T-cell (primary cell): ENCODE measurements around the gene USP21. TPM values are rescaled to one million over a fixed set of nuclear protein-coding genes. Genes with fewer than 3 reads are reported as not detected.

Experiments
- ATAC-seq, 4 experiments: fragments of 200-7000 bp in 3 of 4; fragments of 150-1000 bp in 1 of 4; cut with Tn5 transposase; replicated peaks in 1 of 4; 1 replicate in 3 of 4; 2 replicates in 1 of 4; pipeline ENCODE4 v1.10.0; 2021; ENCODE audit warnings: moderate library complexity in 3 of 4, mild to moderate bottlenecking in 2 of 4, moderate number of reproducible peaks in 1 of 4
- CTCF ChIA-PET, 2 donors: fragments of 300-600 bp; sonication (Branson Sonifier 250); formaldehyde crosslinking; loops; one replicate each; lab custom pipeline; 2022; ENCODE audit warnings: antibody characterized with exemption in 2 of 2; lab: Charles Lee
- POLR2A ChIA-PET, 2 donors: fragments of 300-600 bp; sonication (Branson Sonifier 250); formaldehyde crosslinking; loops; one replicate each; lab custom pipeline; 2022; ENCODE audit warnings: antibody characterized with exemption in 2 of 2; lab: Charles Lee
- DNase-seq, 35 experiments: peaks; one replicate each; pipeline versions ENCODE4 v3.0.0 to v3.0.0-alpha.2; 2013 to 2023
- H3K27ac ChIP-seq: one replicate; pipeline ENCODE4 v1.5.1; 2013; ENCODE audit warnings: low read length
- H3K27me3 ChIP-seq, 2 experiments: replicated peaks in 1 of 2; 1 replicate in 1 of 2; 2 replicates in 1 of 2; pipeline versions ENCODE4 v1.6.1 to v1.7.0; 2013; ENCODE audit warnings: low read length in 1 of 2, mixed read lengths in 1 of 2; ENCODE audit not compliant: control insufficient read depth in 2 of 2, insufficient read depth in 2 of 2; ENCODE audit errors: extremely low read depth in 1 of 2
- H3K36me3 ChIP-seq, 2 donors: 1 replicate in 1 of 2; 2 replicates in 1 of 2; pipeline versions ENCODE4 v1.6.1 to v1.7.0; 2013; ENCODE audit warnings: low read length in 1 of 2; ENCODE audit not compliant: control insufficient read depth in 2 of 2, insufficient read depth in 1 of 2; ENCODE audit errors: extremely low read depth in 1 of 2
- H3K4me1 ChIP-seq, 2 experiments: 1 replicate in 1 of 2; 2 replicates in 1 of 2; pipeline versions ENCODE4 v1.6.1 to v1.7.0; 2013; ENCODE audit warnings: low read length in 2 of 2, mixed read lengths in 1 of 2; ENCODE audit not compliant: insufficient read depth in 2 of 2, control insufficient read depth in 1 of 2; ENCODE audit errors: extremely low read depth in 1 of 2
- H3K4me3 ChIP-seq, 2 donors: 1 replicate in 1 of 2; 2 replicates in 1 of 2; pipeline versions ENCODE4 v1.5.1 to v1.7.0; 2013; ENCODE audit warnings: mild to moderate bottlenecking in 2 of 2, low read length in 1 of 2, moderate library complexity in 1 of 2; ENCODE audit not compliant: control insufficient read depth in 1 of 2; ENCODE audit errors: extremely low read depth in 1 of 2
- H3K9me3 ChIP-seq: 2 replicates; pipeline ENCODE4 v1.7.0; 2013
- H3K27ac Mint-ChIP-seq, 2 donors: one replicate each; pipeline ENCODE4 v1.8.0; 2020 to 2021; ENCODE audit warnings: mild to moderate bottlenecking in 2 of 2, mixed read lengths in 2 of 2
- H3K27me3 Mint-ChIP-seq, 2 donors: one replicate each; pipeline ENCODE4 v1.8.0; 2021 to 2022; ENCODE audit warnings: mixed read lengths in 2 of 2
- H3K36me3 Mint-ChIP-seq: one replicate; pipeline ENCODE4 v1.8.0; 2021; ENCODE audit warnings: mixed read lengths
- H3K4me1 Mint-ChIP-seq, 3 donors: one replicate each; pipeline ENCODE4 v1.8.0; 2020 to 2022; ENCODE audit warnings: mixed read lengths in 3 of 3, mild to moderate bottlenecking in 1 of 3
- H3K4me3 Mint-ChIP-seq, 3 donors: one replicate each; pipeline ENCODE4 v1.8.0; 2020 to 2022; ENCODE audit warnings: mild to moderate bottlenecking in 3 of 3, mixed read lengths in 3 of 3, moderate library complexity in 3 of 3
- H3K9me3 Mint-ChIP-seq, 3 donors: one replicate each; pipeline ENCODE4 v1.8.0; 2020 to 2022; ENCODE audit warnings: mixed read lengths in 3 of 3
- WGBS: methylation state at CpG from one replicate; pipeline ENCODE4 v1.1.5; 2013; ENCODE audit warnings: missing lambda C conversion rate; ENCODE audit not compliant: insufficient coverage; 5-methylcytosine and 5-hydroxymethylcytosine counted together
- total RNA-seq, 35 experiments: library from RNA in 6 of 35; stranded (reverse) in 6 of 35; fragments of 120-200 nt in 1 of 35; gene quantifications; one replicate each; pipeline versions ENCODE4 v1.2.1 to v1.2.4 and lab custom pipeline; 2013 to 2026

Gene USP21
- total RNA-seq, 5 donors from 2014 or later (not counting 1 experiment from before 2014, with no cell fraction given): 37.4 to 69.0 (median 59.5) TPM

DNA sequence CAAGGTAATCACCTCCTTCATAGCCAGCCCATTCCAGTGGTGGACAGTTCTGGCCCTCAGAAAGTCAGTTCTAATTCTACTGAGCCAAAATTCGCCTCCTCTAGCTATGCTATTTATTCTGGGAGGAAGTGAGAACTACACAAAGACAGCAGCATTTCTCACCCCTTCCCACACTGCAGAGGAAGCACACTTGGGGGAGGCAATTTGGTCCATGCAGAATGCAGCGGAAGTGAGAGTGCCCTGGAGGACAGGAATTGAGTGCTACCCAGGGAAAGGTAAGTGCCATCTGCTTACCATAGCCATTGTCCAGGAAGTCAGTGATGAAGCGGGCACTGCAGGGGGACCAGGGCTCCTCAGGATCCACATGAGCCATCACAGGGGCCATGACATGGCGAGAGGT, 35.9 kb downstream of the USP21 start:
- Histone ChIP-seq H3K9me3 (no peaks in the 10 kb centered on the region), H3K36me3 (no peaks in the 10 kb centered on the region), H3K4me1 (peaks cover 16 to 66% of the 10 kb centered on the region in 2 experiments), H3K4me3 (no peak overlapping the region), H3K27me3 (no peaks in the 10 kb centered on the region), H3K27ac (peak overlapping the region; percentile 10)
- Mint-ChIP-seq H3K4me1 (peaks cover 38 to 47% (median 43%) of the 10 kb centered on the region in 3 donors), H3K27me3 (no peaks in the 10 kb centered on the region), H3K4me3 (peak overlapping the region in 1 of 3 donors; percentile 45), H3K9me3 (no peaks in the 10 kb centered on the region), H3K27ac (peak overlapping the region; percentile 86 to 87), H3K36me3 (no peaks in the 10 kb centered on the region)
- no peak for DNase-seq
- 67% methylated on average over 2 of the region's 4 CpGs for WGBS
- CTCF ChIA-PET: interaction anchor here in 1 of 2 donors (1.3 kb wide), 1 partner anchor 30 kb away, joined by 5 read pairs; the partner anchor contains the start of gene TOMM40L
- POLR2A ChIA-PET: interaction anchor here in 1 of 2 donors (0.5 kb wide), 1 partner anchor 12 kb away, joined by 3 read pairs; no protein-coding TSS in a partner anchor
- peak in 2 of 4 experiments; percentile 27 to 30 for ATAC-seq

GRCh38 chr1:161196111-161196510, 36.8 kb downstream of the USP21 start:
- Histone ChIP-seq H3K27me3 (no peaks in the 10 kb centered on the region), H3K4me3 (no peak overlapping the region), H3K4me1 (peaks cover 20 to 69% of the 10 kb centered on the region in 2 experiments), H3K36me3 (no peaks in the 10 kb centered on the region), H3K27ac (no peak overlapping the region), H3K9me3 (no peaks in the 10 kb centered on the region)
- CTCF ChIA-PET: no interaction called here
- WGBS: 100% methylated on average over 3 of the region's 7 CpGs
- POLR2A ChIA-PET: no interaction called here
- DNase-seq: no peak
- ATAC-seq: no peak
- H3K36me3 Mint-ChIP-seq: no peaks in the 10 kb centered on the region
- H3K27me3 Mint-ChIP-seq: no peaks in the 10 kb centered on the region
- no peak overlapping the region for H3K27ac Mint-ChIP-seq
- no peak overlapping the region for H3K4me3 Mint-ChIP-seq
- H3K9me3 Mint-ChIP-seq: no peaks in the 10 kb centered on the region
- peaks cover 46 to 53% (median 53%) of the 10 kb centered on the region in 3 donors for H3K4me1 Mint-ChIP-seq

- H3K27me3 Mint-ChIP-seq: no peaks in the 10 kb centered on the region
- CTCF ChIA-PET: interaction anchor here in 1 of 2 donors (0.7 kb wide), 1 partner anchor 177 kb away, joined by 4 read pairs; no protein-coding TSS in a partner anchor
- H3K4me1 Mint-ChIP-seq: peaks cover 51 to 58% (median 57%) of the 10 kb centered on the region in 3 donors
- ATAC-seq (no peak), DNase-seq (no peak)
- H3K4me3 Mint-ChIP-seq: no peak overlapping the region
- Histone ChIP-seq H3K27ac (no peak overlapping the region), H3K4me3 (no peak overlapping the region), H3K36me3 (no peaks in the 10 kb centered on the region), H3K4me1 (peaks cover 25 to 76% of the 10 kb centered on the region in 2 experiments), H3K9me3 (no peaks in the 10 kb centered on the region), H3K27me3 (no peaks in the 10 kb centered on the region)
- no peaks in the 10 kb centered on the region for H3K36me3 Mint-ChIP-seq
- no peaks in the 10 kb centered on the region for H3K9me3 Mint-ChIP-seq
- POLR2A ChIA-PET: no interaction called here
- no peak overlapping the region for H3K27ac Mint-ChIP-seq
- 93% methylated on average over 16 of the region's 27 CpGs for WGBS
These were observed 37.5 kb downstream of the USP21 start for GRCh38 chr1:161196521-161197451.

DNA sequence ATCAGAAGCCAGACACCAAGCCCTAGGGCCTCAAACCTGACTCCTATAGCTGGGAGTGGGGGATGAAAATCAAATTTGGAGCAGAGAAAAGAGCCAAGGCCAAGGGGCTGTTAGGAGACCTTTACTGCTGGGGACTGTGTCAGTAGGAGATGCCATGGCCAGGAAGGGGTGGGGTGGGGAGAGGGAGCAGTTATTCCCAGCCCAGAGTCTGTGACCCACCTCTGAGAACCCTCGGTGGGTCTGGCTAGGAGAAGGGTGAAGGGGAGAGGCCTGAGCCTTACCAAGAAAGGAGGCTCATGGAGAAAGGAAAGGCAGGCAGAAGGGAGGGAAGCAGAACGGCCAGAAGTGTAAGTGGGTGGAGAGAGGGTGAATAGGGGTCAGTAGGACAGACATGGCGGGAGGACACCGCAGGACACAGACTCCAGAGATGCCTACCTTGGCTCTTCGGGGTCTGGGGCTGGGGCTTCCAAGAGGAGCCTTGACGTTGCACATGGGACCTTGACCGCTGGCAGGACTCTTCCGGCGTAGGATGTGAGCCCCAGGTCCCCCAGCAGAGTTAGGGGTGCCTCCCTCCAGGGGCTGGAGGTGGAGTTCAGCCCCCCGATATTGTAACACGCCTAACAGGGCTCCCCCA, 38.4 kb downstream of the USP21 start:
- WGBS: 95% methylated on average over 9 of the region's 11 CpGs
- ATAC-seq: no peak
- Mint-ChIP-seq H3K4me3 (no peak overlapping the region), H3K27ac (no peak overlapping the region), H3K27me3 (no peaks in the 10 kb centered on the region), H3K4me1 (peaks cover 49 to 56% (median 51%) of the 10 kb centered on the region in 3 donors), H3K9me3 (no peaks in the 10 kb centered on the region), H3K36me3 (no peaks in the 10 kb centered on the region)
- peaks cover 24 to 74% of the 10 kb centered on the region in 2 experiments for H3K4me1 ChIP-seq
- no peaks in the 10 kb centered on the region for H3K27me3 ChIP-seq
- CTCF ChIA-PET: interaction anchor here in 1 of 2 donors (0.6 to 1.6 kb wide), 2 partner anchors 28 to 109 kb away, joined by 5 to 8 read pairs; partner anchors contain the start of gene TOMM40L
- POLR2A ChIA-PET: no interaction called here
- H3K9me3 ChIP-seq: no peaks in the 10 kb centered on the region
- DNase-seq: no peak
- no peak overlapping the region for H3K27ac ChIP-seq
- H3K36me3 ChIP-seq: no peaks in the 10 kb centered on the region
- no peak overlapping the region for H3K4me3 ChIP-seq

GRCh38 chr1:161198194-161198896, 39.0 kb downstream of the USP21 start:
- H3K27ac ChIP-seq: no peak overlapping the region
- peaks cover 24 to 74% of the 10 kb centered on the region in 2 experiments for H3K4me1 ChIP-seq
- POLR2A ChIA-PET: no interaction called here
- 85% methylated on average over 13 of the region's 20 CpGs for WGBS
- Mint-ChIP-seq H3K36me3 (no peaks in the 10 kb centered on the region), H3K4me3 (no peak overlapping the region), H3K27me3 (no peaks in the 10 kb centered on the region), H3K4me1 (peaks cover 47 to 55% (median 48%) of the 10 kb centered on the region in 3 donors), H3K9me3 (no peaks in the 10 kb centered on the region), H3K27ac (no peak overlapping the region)
- H3K9me3 ChIP-seq: no peaks in the 10 kb centered on the region
- ATAC-seq (no peak), DNase-seq (no peak)
- no peaks in the 10 kb centered on the region for H3K36me3 ChIP-seq
- H3K4me3 ChIP-seq: no peak overlapping the region
- H3K27me3 ChIP-seq: no peaks in the 10 kb centered on the region
- CTCF ChIA-PET: interaction anchor here (0.7 to 1.6 kb wide), 3 partner anchors 27 to 218 kb away, joined by 3 to 5 read pairs (median 3); partner anchors contain the start of gene TOMM40L (in 1 of the 2)
